Tibial artery (tissue), 4 donors: Measurements from ENCODE around the gene CCDC73.

Experiments
- DNase-seq, 2 donors: peaks; one replicate each; pipeline ENCODE4 v3.0.0-alpha.2; 2019
- H3K27ac ChIP-seq, 2 donors: fragments of 200-600 bp; sonication (generic) in 1 of 2; 1 replicate in 1 of 2; 2 replicates in 1 of 2; pipeline ENCODE4 v1.5.1; 2018 to 2019; ENCODE audit warnings: mild to moderate bottlenecking in 1 of 2
- H3K27me3 ChIP-seq, 2 donors: fragments of 200-600 bp; sonication (generic) in 1 of 2; one replicate each; pipeline versions ENCODE4 v1.5.1 to v1.6.0; 2016 to 2019
- H3K36me3 ChIP-seq, 3 donors: fragments of 200-600 bp; sonication (generic) in 2 of 3; one replicate each; pipeline ENCODE4 v1.5.1; 2016 to 2019; ENCODE audit warnings: mild to moderate bottlenecking in 2 of 3
- H3K4me1 ChIP-seq, 4 donors: fragments of 200-600 bp; sonication (generic) in 2 of 4; 1 replicate in 3 of 4; 2 replicates in 1 of 4; pipeline ENCODE4 v1.5.1; 2016 to 2019
- H3K4me3 ChIP-seq, 2 donors: fragments of 200-600 bp; sonication (generic) in 1 of 2; 1 replicate in 1 of 2; 2 replicates in 1 of 2; pipeline ENCODE4 v1.5.1; 2018 to 2019; ENCODE audit warnings: mild to moderate bottlenecking in 2 of 2
- H3K9me3 ChIP-seq, 3 donors: fragments of 200-600 bp; sonication (generic) in 1 of 3; one replicate each; pipeline ENCODE4 v1.5.1; 2016 to 2019
- intact Hi-C: fragments of 100-400 bp; cut with DNase I; formaldehyde crosslinking; loops from one replicate; pipeline ENCODE4 v1.15.0; 2023; ENCODE audit warnings: low total_unique reads
- TF ChIP-seq, protein P1 (sequence below), 2 experiments: fragments of 200-600 bp in 1 of 2; fragments of 450-650 bp in 1 of 2; IDR thresholded peaks; one replicate each; pipeline ENCODE4 v1.5.1; 2017 to 2019; ENCODE audit warnings: antibody characterized with exemption in 2 of 2, mild to moderate bottlenecking in 1 of 2, moderate library complexity in 1 of 2

The CCDC73 gene

DNA sequence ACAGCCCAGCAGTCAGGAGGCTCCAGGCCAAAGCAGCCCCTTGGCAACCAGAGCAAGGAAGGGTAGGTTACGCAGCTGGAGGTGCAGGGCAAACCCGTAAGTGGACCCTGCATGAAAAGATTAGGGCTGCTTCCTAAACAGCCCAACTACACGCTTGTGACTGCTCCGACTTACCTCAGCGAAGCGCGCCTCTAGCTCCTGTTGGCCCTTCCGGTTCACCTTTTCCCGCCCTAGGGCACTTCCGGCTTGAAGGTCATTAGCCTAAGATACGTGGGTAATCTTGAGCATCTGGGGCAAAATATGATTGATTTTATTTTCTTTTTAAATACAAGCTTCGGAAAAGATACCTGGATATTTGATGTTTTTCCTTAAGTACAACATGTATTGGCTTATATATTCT lies at the start of gene CCDC73:
TSS of gene CCDC73 (minus strand) at position 224 of the 400 bp plus-strand sequence. CDS start 34,419 bp downstream, outside the sequence.
- Histone ChIP-seq H3K27me3 (no peaks in the 10 kb centered on the region), H3K9me3 (no peaks in the 10 kb centered on the region), H3K4me3 (no peak within 1 kb of the TSS), H3K27ac (no peak within 1 kb of the TSS), H3K4me1 (no peaks in the 10 kb centered on the region), H3K36me3 (no peaks in the 10 kb centered on the region)
- no peak for DNase-seq
- TF ChIP-seq, protein P1, sequence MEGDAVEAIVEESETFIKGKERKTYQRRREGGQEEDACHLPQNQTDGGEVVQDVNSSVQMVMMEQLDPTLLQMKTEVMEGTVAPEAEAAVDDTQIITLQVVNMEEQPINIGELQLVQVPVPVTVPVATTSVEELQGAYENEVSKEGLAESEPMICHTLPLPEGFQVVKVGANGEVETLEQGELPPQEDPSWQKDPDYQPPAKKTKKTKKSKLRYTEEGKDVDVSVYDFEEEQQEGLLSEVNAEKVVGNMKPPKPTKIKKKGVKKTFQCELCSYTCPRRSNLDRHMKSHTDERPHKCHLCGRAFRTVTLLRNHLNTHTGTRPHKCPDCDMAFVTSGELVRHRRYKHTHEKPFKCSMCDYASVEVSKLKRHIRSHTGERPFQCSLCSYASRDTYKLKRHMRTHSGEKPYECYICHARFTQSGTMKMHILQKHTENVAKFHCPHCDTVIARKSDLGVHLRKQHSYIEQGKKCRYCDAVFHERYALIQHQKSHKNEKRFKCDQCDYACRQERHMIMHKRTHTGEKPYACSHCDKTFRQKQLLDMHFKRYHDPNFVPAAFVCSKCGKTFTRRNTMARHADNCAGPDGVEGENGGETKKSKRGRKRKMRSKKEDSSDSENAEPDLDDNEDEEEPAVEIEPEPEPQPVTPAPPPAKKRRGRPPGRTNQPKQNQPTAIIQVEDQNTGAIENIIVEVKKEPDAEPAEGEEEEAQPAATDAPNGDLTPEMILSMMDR (IDR thresholded peaks at IDR 0.05): no peak
- intact Hi-C loops: no loop called here

- no peaks in the 10 kb centered on the region for H3K27me3 ChIP-seq
- no peaks in the 10 kb centered on the region for H3K4me1 ChIP-seq
- H3K36me3 ChIP-seq: no peaks in the 10 kb centered on the region
- H3K27ac ChIP-seq: no peak overlapping the region
- no peak for DNase-seq
- no peak overlapping the region for H3K4me3 ChIP-seq
- intact Hi-C loops: no loop called here
- TF ChIP-seq, protein P1 (IDR thresholded peaks at IDR 0.05): no peak
- no peaks in the 10 kb centered on the region for H3K9me3 ChIP-seq
Observed at GRCh38 chr11:32843544-32843943, 49.1 kb upstream of the CCDC73 start.

- DNase-seq: no peak
- no peaks in the 10 kb centered on the region for H3K9me3 ChIP-seq
- H3K36me3 ChIP-seq: no peaks in the 10 kb centered on the region
- intact Hi-C loops: no loop called here
- no peak overlapping the region for H3K4me3 ChIP-seq
- no peak overlapping the region for H3K27ac ChIP-seq
- no peaks in the 10 kb centered on the region for H3K4me1 ChIP-seq
- TF ChIP-seq, protein P1 (IDR thresholded peaks at IDR 0.05): no peak
- no peaks in the 10 kb centered on the region for H3K27me3 ChIP-seq
Observed at GRCh38 chr11:32840587-32840986, 46.1 kb upstream of the CCDC73 start.

DNA sequence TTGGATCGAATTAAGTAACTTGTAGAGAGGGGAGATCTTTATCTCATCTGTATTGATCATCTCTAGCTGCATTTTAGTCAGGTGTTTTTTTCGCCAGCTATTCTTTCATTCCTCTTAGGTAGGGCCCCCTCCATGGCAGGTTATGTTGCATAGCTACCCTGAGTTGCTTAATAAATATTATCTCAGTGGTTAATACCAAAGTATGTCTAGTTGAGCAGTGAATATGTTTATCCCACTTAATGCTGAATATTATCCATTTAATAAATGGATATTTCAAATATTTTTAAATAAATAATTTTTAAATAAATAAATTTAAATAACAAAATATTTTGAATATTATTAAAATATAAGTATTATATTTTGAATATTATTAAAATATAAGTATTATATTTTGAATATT lies 44.8 kb upstream of the CCDC73 start:
- DNase-seq: no peak
- intact Hi-C loops: no loop called here
- H3K36me3 ChIP-seq: no peaks in the 10 kb centered on the region

GRCh38 chr11:32838505-32839274 lies 44.2 kb upstream of the CCDC73 start:
- TF ChIP-seq, protein P1 (IDR thresholded peaks at IDR 0.05): no peak
- DNase-seq: no peak
- no peak overlapping the region for H3K27ac ChIP-seq

More for the DNA sequence above, 44.8 kb upstream of the CCDC73 start:
- H3K4me1 ChIP-seq: no peaks in the 10 kb centered on the region
- H3K9me3 ChIP-seq: no peaks in the 10 kb centered on the region
- no peak overlapping the region for H3K4me3 ChIP-seq
- H3K27me3 ChIP-seq: no peaks in the 10 kb centered on the region
- TF ChIP-seq, protein P1 (IDR thresholded peaks at IDR 0.05): no peak
- H3K27ac ChIP-seq: no peak overlapping the region

More at GRCh38 chr11:32838505-32839274, 44.2 kb upstream of the CCDC73 start:
- Histone ChIP-seq H3K4me1 (no peaks in the 10 kb centered on the region), H3K4me3 (no peak overlapping the region), H3K27me3 (no peaks in the 10 kb centered on the region), H3K36me3 (no peaks in the 10 kb centered on the region), H3K9me3 (no peaks in the 10 kb centered on the region)
- intact Hi-C loops: no loop called here
